HepG2 (cell line): Measurements from ENCODE around the gene TMCC1. TPM values are rescaled to one million over a fixed set of nuclear protein-coding genes. Genes with fewer than 3 reads are reported as not detected.

Source experiments
- ATAC-seq: fragments of 200-7000 bp; cut with Tn5 transposase; 3 replicates; pipeline ENCODE4 v1.9.1; 2020; ENCODE audit warnings: mild to moderate bottlenecking, moderate library complexity
- BruUV-seq: library from RNA; stranded (reverse); fragments of 400-500 nt; replicated peaks from 2 replicates; lab custom pipeline; 2021; lab: Mats Ljungman, UMichigan
- CTCF ChIA-PET: fragments of 300-600 bp; formaldehyde crosslinking; extraction: SDS; loops from one replicate; lab custom pipeline; 2021; ENCODE audit warnings: low total read pairs, inconsistent platforms, low intra/inter-chr PET ratio; lab: Yijun Ruan, JAX
- POLR2A ChIA-PET: fragments of 350-600 bp; sonication (Branson Sonifier 250); formaldehyde crosslinking; loops from one replicate; lab custom pipeline; 2020; ENCODE audit warnings: antibody characterized with exemption, inconsistent platforms; lab: Yijun Ruan, JAX
- DNase-seq: peaks from one replicate; pipeline ENCODE4 v3.0.0-alpha.2; 2015; ENCODE audit warnings: low spot score
- FAIRE-seq: peaks from 3 replicates; lab custom pipeline; 2011; peaks lifted over from hg19 to GRCh38; lab: Jason Lieb, UNC
- H2AFZ ChIP-seq: one replicate; pipeline ENCODE4 v1.6.1; 2011; ENCODE audit warnings: low read length, inconsistent platforms
- H3K27ac ChIP-seq: fragments of 300-600 bp; 3 replicates; pipeline ENCODE4 v1.8.0; 2011; ENCODE audit warnings: mixed run types, mild to moderate bottlenecking, mixed read lengths, low read length, inconsistent platforms; ENCODE audit not compliant: insufficient read depth; ENCODE audit errors: extremely low read length
- H3K27me3 ChIP-seq, 2 experiments: fragments of 200-600 bp in 1 of 2; 2 replicates in 1 of 2; 3 replicates in 1 of 2; pipeline versions ENCODE4 v1.6.0 to v1.8.0; 2011; ENCODE audit warnings: low read length in 2 of 2, mild to moderate bottlenecking in 2 of 2, moderate library complexity in 2 of 2, inconsistent platforms in 1 of 2; ENCODE audit not compliant: insufficient read depth in 2 of 2, control insufficient read depth in 1 of 2
- H3K36me3 ChIP-seq, 2 experiments: fragments of 200-600 bp in 1 of 2; replicated peaks in 1 of 2; 2 replicates in 1 of 2; 3 replicates in 1 of 2; pipeline versions ENCODE4 v1.5.1 to v1.8.0; 2011; ENCODE audit warnings: low read length in 2 of 2, inconsistent platforms in 1 of 2; ENCODE audit not compliant: insufficient read depth in 2 of 2, control insufficient read depth in 1 of 2
- H3K4me1 ChIP-seq: 2 replicates; pipeline ENCODE4 v1.5.1; 2012; ENCODE audit warnings: low read length, inconsistent platforms; ENCODE audit not compliant: insufficient read depth
- H3K4me2 ChIP-seq: 2 replicates; pipeline ENCODE4 v1.6.0; 2011; ENCODE audit warnings: low read depth, low read length, inconsistent platforms
- H3K4me3 ChIP-seq, 3 experiments: fragments of 200-600 bp in 1 of 3; sonication (generic), shearing (Covaris generic) in 1 of 3; replicated peaks in 1 of 3; 2 replicates each; pipeline ENCODE4 v1.5.1; 2011 to 2016; ENCODE audit warnings: low read length in 3 of 3, inconsistent platforms in 2 of 3, low read depth in 2 of 3, mild to moderate bottlenecking in 2 of 3, control low read depth in 1 of 3, mixed read lengths in 1 of 3; ENCODE audit not compliant: insufficient read depth in 1 of 3
- H3K79me2 ChIP-seq: one replicate; pipeline ENCODE4 v1.6.1; 2011; ENCODE audit warnings: low read length, inconsistent platforms; ENCODE audit not compliant: insufficient read depth
- H3K9ac ChIP-seq: 2 replicates; pipeline ENCODE4 v1.6.0; 2011; ENCODE audit warnings: mild to moderate bottlenecking, low read depth, low read length, inconsistent platforms; ENCODE audit not compliant: insufficient read depth
- H3K9me3 ChIP-seq: 2 replicates; pipeline ENCODE4 v1.5.1; 2012; ENCODE audit warnings: mild to moderate bottlenecking, low read length
- H4K20me1 ChIP-seq: 2 replicates; pipeline ENCODE4 v1.6.0; 2011; ENCODE audit warnings: inconsistent platforms, mild to moderate bottlenecking, low read length, moderate library complexity; ENCODE audit not compliant: insufficient read depth
- BATF2 ChIP-seq: sonication (generic); formaldehyde crosslinking; IDR thresholded peaks from 2 replicates; pipeline ENCODE4 v1.8.0; 2022; ENCODE audit warnings: mild to moderate bottlenecking, missing genetic modification reagents, moderate library complexity
- ELF1 ChIP-seq: sonication (generic); formaldehyde crosslinking; IDR thresholded peaks from 2 replicates; pipeline ENCODE4 v1.4.0; 2020; ENCODE audit warnings: missing genetic modification reagents
- FUBP1 ChIP-seq: sonication (generic); formaldehyde crosslinking; IDR thresholded peaks from 2 replicates; pipeline ENCODE4 v1.5.1; 2020; ENCODE audit warnings: missing genetic modification reagents, mild to moderate bottlenecking, borderline replicate concordance
- HNF4G ChIP-seq, 2 experiments: sonication (generic) in 1 of 2; formaldehyde crosslinking in 1 of 2; IDR thresholded peaks; 2 replicates each; pipeline versions ENCODE4 v1.4.0 to v1.6.1; 2011 to 2020; ENCODE audit warnings: borderline replicate concordance in 2 of 2, low read depth in 2 of 2, mild to moderate bottlenecking in 2 of 2, low read length in 1 of 2, missing genetic modification reagents in 1 of 2, moderate library complexity in 1 of 2
- SALL2 ChIP-seq: sonication (generic); formaldehyde crosslinking; IDR thresholded peaks from 2 replicates; pipeline ENCODE4 v1.8.1; 2023; ENCODE audit warnings: mild to moderate bottlenecking, missing genetic modification reagents, inconsistent platforms
- SKIL ChIP-seq: sonication (generic); formaldehyde crosslinking; IDR thresholded peaks from 2 replicates; pipeline ENCODE4 v1.8.0; 2022; ENCODE audit warnings: missing genetic modification reagents, mild to moderate bottlenecking, moderate library complexity, borderline replicate concordance
- TCF12 ChIP-seq, 2 experiments: fragments of 450-650 bp in 1 of 2; sonication (generic) in 1 of 2; formaldehyde crosslinking in 1 of 2; IDR thresholded peaks; 2 replicates each; pipeline versions ENCODE4 v1.6.1 to v1.8.0; 2017 to 2022; ENCODE audit warnings: antibody characterized with exemption in 1 of 2, mild to moderate bottlenecking in 1 of 2, missing genetic modification reagents in 1 of 2, moderate library complexity in 1 of 2
- ZBTB42 ChIP-seq: sonication (generic); formaldehyde crosslinking; IDR thresholded peaks from 2 replicates; pipeline ENCODE4 v1.5.0; 2020; ENCODE audit warnings: mild to moderate bottlenecking, missing genetic modification reagents
- ZFP91 ChIP-seq: sonication (generic); formaldehyde crosslinking; IDR thresholded peaks from 2 replicates; pipeline ENCODE4 v1.9.0; 2022; ENCODE audit warnings: missing genetic modification reagents, mild to moderate bottlenecking, borderline replicate concordance
- ZNF260 ChIP-seq: sonication (generic); formaldehyde crosslinking; IDR thresholded peaks from 2 replicates; pipeline ENCODE4 v1.4.0; 2020; ENCODE audit warnings: missing genetic modification reagents, low read depth, mild to moderate bottlenecking, borderline replicate concordance
- ZNF589 ChIP-seq: sonication (generic); formaldehyde crosslinking; conservative IDR thresholded peaks from 2 replicates; pipeline ENCODE4 v1.8.0; 2022; ENCODE audit warnings: mild to moderate bottlenecking, moderate library complexity, missing genetic modification reagents
- ZNF710 ChIP-seq: sonication (generic); formaldehyde crosslinking; IDR thresholded peaks from 2 replicates; pipeline ENCODE4 v1.5.0; 2020; ENCODE audit warnings: mild to moderate bottlenecking, missing genetic modification reagents, borderline replicate concordance
- ZNF816 ChIP-seq: sonication (generic); formaldehyde crosslinking; IDR thresholded peaks from 2 replicates; pipeline ENCODE4 v1.8.0; 2022; ENCODE audit warnings: missing genetic modification reagents, mild to moderate bottlenecking, borderline replicate concordance
- whole genome bisulfite sequencing: methylation state at CpG from one replicate; pipeline ENCODE4 v1.1.6; 2017; ENCODE audit warnings: low lambda C conversion rate; 5-methylcytosine and 5-hydroxymethylcytosine counted together
- in situ Hi-C: cut with HindIII; loops from 2 replicates; pipeline ENCODE4 v1.10.0; 2017; ENCODE audit warnings: low pct_unique_long_range_greater_than_20kb; ENCODE audit not compliant: extremely low pct_ligation_motif_present
- intact Hi-C: fragments of 100-400 bp; cut with micrococcal nuclease; formaldehyde crosslinking; loops from one replicate; pipeline ENCODE4 v1.10.0; 2022; ENCODE audit not compliant: unreplicated experiment
- polyA plus RNA-seq, 8 experiments: library from polyadenylated mRNA; depleted of rRNA in 3 of 8; stranded (reverse) in 7 of 8; unstranded in 1 of 8; fragments of >200 nt; fragmentation: Illumina TruSeq in 4 of 8; extraction: Trizol in 4 of 8; gene quantifications; 2 replicates each; pipeline versions ENCODE4 v1.2.1 to v1.2.3, GENCODE V29; 2011 to 2016; ENCODE audit warnings: low read depth in 4 of 8, missing spikeins in 1 of 8, mixed read lengths in 1 of 8; ENCODE audit not compliant: insufficient read depth in 1 of 8
- total RNA-seq, 5 experiments: library from RNA; depleted of rRNA; stranded (reverse); fragments of >200 nt; fragmentation: Illumina TruSeq; extraction: Trizol; gene quantifications; 2 replicates each; pipeline ENCODE4 v1.2.3, GENCODE V29; 2016; ENCODE audit warnings: low read depth in 1 of 5

TMCC1 gene
- total and polyA plus RNA-seq, 2 of the 13 experiments (the other 11 are each of a cell fraction or from before 2014, with no cell fraction given) = 12.1 to 264 TPM

- no peak for TF ChIP-seq ELF1 (CRISPR knock-in tag)
- TF ChIP-seq BATF2 (CRISPR knock-in tag) = no peak
- TF ChIP-seq ZNF710 (CRISPR knock-in tag) = no peak
- TF ChIP-seq SKIL (CRISPR knock-in tag) = no peak
- TF ChIP-seq, all 625 proteins: peak for 0
Measured at GRCh38 chr3:129745253-129745652, 148.3 kb downstream of the TMCC1 start (continued).

GRCh38 chr3:129741794-129742193, 151.7 kb downstream of the TMCC1 start:
- Histone ChIP-seq H3K4me1 (peaks cover 17% of the 10 kb centered on the region), H4K20me1 (no peaks in the 10 kb centered on the region), H3K79me2 (no peaks in the 10 kb centered on the region), H3K36me3 (no peaks in the 10 kb centered on the region), H3K9me3 (no peaks in the 10 kb centered on the region), H3K27ac (no peak overlapping the region), H3K27me3 (no peaks in the 10 kb centered on the region), H2AFZ (no peak overlapping the region), H3K9ac (no peak overlapping the region), H3K4me2 (no peak overlapping the region), H3K4me3 (no peak overlapping the region)
- POLR2A ChIA-PET = no interaction called here
- in situ Hi-C loops = no loop called here
- ATAC-seq = no peak
- no TSS peak for BruUV-seq
- CTCF ChIA-PET = no interaction called here
- DNase-seq = no peak
- intact Hi-C loops = no loop called here
- FAIRE-seq = no peak
- 97% methylated on average over 2 of the region's 2 CpGs for WGBS
- TF ChIP-seq TCF12 (IDR thresholded peaks at IDR 0.05) (no peak), TCF12 (CRISPR knock-in tag; IDR thresholded peaks at IDR 0.05) (no peak), ZBTB42 (no peak), ZNF589 (CRISPR knock-in tag) (no peak), ZFP91 (CRISPR knock-in tag) (no peak), HNF4G (IDR thresholded peaks at IDR 0.05; ENCODE audit: borderline replicate concordance, low read depth, low read length) (no peak), HNF4G (CRISPR knock-in tag; IDR thresholded peaks at IDR 0.05; ENCODE audit: borderline replicate concordance, low read depth) (no peak), ZNF816 (CRISPR knock-in tag) (no peak), FUBP1 (CRISPR knock-in tag) (no peak), SALL2 (no peak), ZNF260 (no peak)
